GM06990 (cell line): ENCODE results near the gene PTGR2.
"Not testable (repeated sequence)": the region's sequence is repeated elsewhere in the genome, so short reads cannot be mapped to it uniquely, and the experiment has no call there.

Experiments used
- DNase-seq: peaks from one replicate; pipeline ENCODE4 v3.0.0-alpha.2; 2011; ENCODE audit not compliant: insufficient read length; ENCODE audit errors: extremely low read depth
- H3K27me3 ChIP-seq: replicated peaks from 2 replicates; pipeline ENCODE4 v1.6.0; 2011; ENCODE audit warnings: low read length; ENCODE audit not compliant: control insufficient read depth, insufficient read depth
- H3K36me3 ChIP-seq: 2 replicates; pipeline ENCODE4 v1.5.1; 2011; ENCODE audit warnings: low read length; ENCODE audit not compliant: control insufficient read depth, insufficient read depth
- H3K4me3 ChIP-seq: replicated peaks from 2 replicates; pipeline ENCODE4 v1.5.1; 2011; ENCODE audit warnings: low read depth, mild to moderate bottlenecking, control low read depth, low read length
- CTCF ChIP-seq: IDR thresholded peaks from 2 replicates; pipeline ENCODE4 v1.5.1; 2011; ENCODE audit warnings: low read length, control low read depth, mild to moderate bottlenecking, inconsistent platforms; ENCODE audit not compliant: insufficient read depth, poor library complexity, severe bottlenecking

Gene PTGR2

GRCh38 chr14:73863209-73863608, 11.6 kb downstream of the PTGR2 start:
- no peaks in the 10 kb centered on the region for H3K36me3 ChIP-seq

GRCh38 chr14:73865534-73866113, 14.0 kb downstream of the PTGR2 start:
- Histone ChIP-seq H3K4me3 (no peak overlapping the region), H3K27me3 (no peaks in the 10 kb centered on the region), H3K36me3 (no peaks in the 10 kb centered on the region)
- no peak for TF ChIP-seq CTCF
- no peak for DNase-seq

More at GRCh38 chr14:73863209-73863608, 11.6 kb downstream of the PTGR2 start:
- Histone ChIP-seq H3K27me3 (no peaks in the 10 kb centered on the region), H3K4me3 (no peak overlapping the region)
- DNase-seq = no peak
- no peak for TF ChIP-seq CTCF

GRCh38 chr14:73869754-73870153, 18.1 kb downstream of the PTGR2 start:
- H3K4me3 ChIP-seq, H3K36me3 ChIP-seq, H3K27me3 ChIP-seq, DNase-seq: not testable (repeated sequence)

GRCh38 chr14:73870525-73871235, 19.0 kb downstream of the PTGR2 start:
- no peak for TF ChIP-seq CTCF
- DNase-seq = no peak
- H3K36me3 ChIP-seq = no peaks in the 10 kb centered on the region
- no peaks in the 10 kb centered on the region for H3K27me3 ChIP-seq
- H3K4me3 ChIP-seq = no peak overlapping the region

GRCh38 chr14:73873660-73874059, 22.0 kb downstream of the PTGR2 start:
- TF ChIP-seq CTCF = no peak

GRCh38 chr14:73877790-73878189, 26.2 kb downstream of the PTGR2 start:
- no peaks in the 10 kb centered on the region for H3K27me3 ChIP-seq
- DNase-seq = no peak
- TF ChIP-seq CTCF = no peak
- H3K4me3 ChIP-seq = no peak overlapping the region
- H3K36me3 ChIP-seq = no peaks in the 10 kb centered on the region

More at GRCh38 chr14:73873660-73874059, 22.0 kb downstream of the PTGR2 start:
- Histone ChIP-seq H3K4me3 (no peak overlapping the region), H3K36me3 (no peaks in the 10 kb centered on the region), H3K27me3 (no peaks in the 10 kb centered on the region)
- no peak for DNase-seq
